ENCODE data around the gene FAM131A.
A peak's percentile ranks its signal among the peaks of the same experiment; 100 is the strongest.

Gene FAM131A

DNA sequence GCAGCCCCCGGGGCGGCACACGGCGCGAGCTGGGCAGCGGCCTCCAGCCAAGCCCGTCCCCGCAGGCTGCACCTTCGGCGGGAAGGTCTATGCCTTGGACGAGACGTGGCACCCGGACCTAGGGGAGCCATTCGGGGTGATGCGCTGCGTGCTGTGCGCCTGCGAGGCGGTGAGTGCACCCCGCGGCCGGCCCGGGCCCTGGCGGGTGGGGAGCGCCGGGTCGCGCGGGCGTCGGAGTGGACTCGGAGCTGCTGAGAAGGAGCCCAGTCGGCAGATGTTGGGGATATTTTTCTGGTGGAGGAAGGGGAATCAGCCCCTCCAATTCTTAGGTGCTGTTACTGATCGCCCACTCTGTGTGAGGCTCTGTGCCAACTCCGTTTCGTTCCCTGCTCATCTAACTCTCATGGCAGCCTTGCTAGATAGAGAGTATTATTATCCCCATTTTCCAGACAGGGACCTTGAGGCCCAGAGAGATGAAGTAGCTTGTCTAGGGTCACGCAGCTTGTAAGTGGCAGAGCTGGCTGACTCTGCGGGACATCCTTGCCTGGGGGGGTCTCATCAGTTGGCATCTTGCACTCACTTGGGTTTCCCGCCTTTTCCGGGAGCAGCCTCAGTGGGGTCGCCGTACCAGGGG, 43.3 kb downstream of the FAM131A start:
- Mint-ChIP-seq H3K4me3 (peak overlapping the region; percentile 67), H3K27ac (no peak overlapping the region), H3K27me3 (peaks cover 54% of the 10 kb centered on the region)

DNA sequence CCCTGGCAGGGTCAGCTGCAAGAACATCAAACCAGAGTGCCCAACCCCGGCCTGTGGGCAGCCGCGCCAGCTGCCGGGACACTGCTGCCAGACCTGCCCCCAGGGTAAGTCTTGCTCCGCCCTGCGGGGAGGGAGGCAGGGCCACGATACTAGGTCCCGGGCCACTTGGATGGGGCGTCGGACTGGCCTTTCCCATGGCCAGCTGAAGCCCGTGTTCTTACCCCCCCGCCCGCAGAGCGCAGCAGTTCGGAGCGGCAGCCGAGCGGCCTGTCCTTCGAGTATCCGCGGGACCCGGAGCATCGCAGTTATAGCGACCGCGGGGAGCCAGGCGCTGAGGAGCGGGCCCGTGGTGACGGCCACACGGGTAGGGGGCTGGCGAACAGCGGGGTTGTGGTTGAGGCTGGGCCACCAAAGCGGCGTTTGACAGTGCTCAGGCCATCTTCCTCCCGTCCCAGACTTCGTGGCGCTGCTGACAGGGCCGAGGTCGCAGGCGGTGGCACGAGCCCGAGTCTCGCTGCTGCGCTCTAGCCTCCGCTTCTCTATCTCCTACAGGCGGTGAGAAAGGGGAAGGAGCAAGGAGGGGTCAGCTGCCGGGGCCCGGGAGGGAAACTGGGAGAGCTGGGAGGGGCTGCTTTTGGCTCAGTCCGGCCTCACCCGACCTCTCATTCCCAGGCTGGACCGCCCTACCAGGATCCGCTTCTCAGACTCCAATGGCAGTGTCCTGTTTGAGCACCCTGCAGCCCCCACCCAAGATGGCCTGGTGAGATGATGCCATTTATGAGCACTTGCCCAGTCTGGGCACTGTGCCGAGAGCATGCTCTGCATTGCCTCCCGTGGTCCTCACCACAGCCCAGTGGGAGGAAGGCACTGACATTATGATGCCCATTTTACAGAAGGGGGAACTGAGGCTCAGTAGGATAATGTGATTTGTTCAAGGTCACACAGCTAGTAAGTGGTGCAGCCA, 44.1 kb downstream of the FAM131A start:
- no peak overlapping the region for H3K4me3 Mint-ChIP-seq
- peaks cover 58% of the 10 kb centered on the region for H3K27me3 Mint-ChIP-seq
- H3K36me3 Mint-ChIP-seq (ENCODE audit: low read depth): no peaks in the 10 kb centered on the region
- H3K27ac Mint-ChIP-seq: no peak overlapping the region
- H3K9me3 Mint-ChIP-seq: no peaks in the 10 kb centered on the region
- H3K4me1 Mint-ChIP-seq (ENCODE audit: low read depth): peaks cover 8% of the 10 kb centered on the region

More for the DNA sequence above, 43.3 kb downstream of the FAM131A start:
- H3K4me1 Mint-ChIP-seq (ENCODE audit: low read depth): peaks cover 8% of the 10 kb centered on the region
- H3K36me3 Mint-ChIP-seq (ENCODE audit: low read depth): no peaks in the 10 kb centered on the region
- H3K9me3 Mint-ChIP-seq: no peaks in the 10 kb centered on the region

DNA sequence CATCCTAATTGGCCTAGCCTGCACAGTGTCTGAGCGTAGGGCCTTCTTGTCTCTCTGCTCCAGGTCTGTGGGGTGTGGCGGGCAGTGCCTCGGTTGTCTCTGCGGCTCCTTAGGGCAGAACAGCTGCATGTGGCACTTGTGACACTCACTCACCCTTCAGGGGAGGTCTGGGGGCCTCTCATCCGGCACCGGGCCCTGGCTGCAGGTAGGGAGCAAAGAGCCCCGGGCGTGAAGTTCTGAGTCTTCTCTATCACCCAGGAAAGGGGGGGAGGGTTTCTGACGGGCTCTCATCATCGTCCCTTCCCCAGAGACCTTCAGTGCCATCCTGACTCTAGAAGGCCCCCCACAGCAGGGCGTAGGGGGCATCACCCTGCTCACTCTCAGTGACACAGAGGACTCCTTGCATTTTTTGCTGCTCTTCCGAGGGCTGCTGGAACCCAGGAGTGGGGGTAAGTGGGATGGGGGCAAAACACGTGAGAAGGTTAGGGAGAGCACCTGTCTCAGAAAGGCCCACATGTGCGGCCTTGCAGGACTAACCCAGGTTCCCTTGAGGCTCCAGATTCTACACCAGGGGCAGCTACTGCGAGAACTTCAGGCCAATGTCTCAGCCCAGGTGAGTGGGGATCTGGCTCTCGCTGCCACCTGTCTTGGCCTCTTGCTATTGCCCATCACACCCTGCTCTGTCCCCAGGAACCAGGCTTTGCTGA, 45.1 kb downstream of the FAM131A start:
- Mint-ChIP-seq H3K4me1 (ENCODE audit: low read depth) (peaks cover 8% of the 10 kb centered on the region), H3K36me3 (ENCODE audit: low read depth) (no peaks in the 10 kb centered on the region), H3K27ac (no peak overlapping the region), H3K9me3 (no peaks in the 10 kb centered on the region), H3K27me3 (peaks cover 56% of the 10 kb centered on the region), H3K4me3 (no peak overlapping the region)

DNA sequence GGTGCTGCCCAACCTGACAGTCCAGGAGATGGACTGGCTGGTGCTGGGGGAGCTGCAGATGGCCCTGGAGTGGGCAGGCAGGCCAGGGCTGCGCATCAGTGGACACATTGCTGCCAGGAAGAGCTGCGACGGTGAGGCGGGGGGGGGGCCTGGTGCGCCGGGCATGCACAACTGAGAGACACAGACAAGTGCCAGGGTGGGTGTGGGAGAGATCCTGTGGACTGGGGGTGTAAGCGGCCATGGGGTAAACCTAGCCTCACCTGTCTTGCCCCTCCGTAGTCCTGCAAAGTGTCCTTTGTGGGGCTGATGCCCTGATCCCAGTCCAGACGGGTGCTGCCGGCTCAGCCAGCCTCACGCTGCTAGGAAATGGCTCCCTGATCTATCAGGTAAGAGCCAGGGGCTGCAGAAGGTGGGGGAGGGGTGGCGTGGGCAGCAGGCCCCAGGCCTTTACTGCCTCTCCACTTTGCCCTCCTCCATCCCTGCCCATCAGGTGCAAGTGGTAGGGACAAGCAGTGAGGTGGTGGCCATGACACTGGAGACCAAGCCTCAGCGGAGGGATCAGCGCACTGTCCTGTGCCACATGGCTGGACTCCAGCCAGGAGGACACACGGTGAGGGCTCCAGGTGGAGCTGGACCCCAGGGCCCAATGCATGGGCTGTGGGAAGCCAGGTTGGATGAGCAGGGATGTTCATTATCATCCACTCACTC, 45.8 kb downstream of the FAM131A start:
- Mint-ChIP-seq H3K27ac (no peak overlapping the region), H3K9me3 (no peaks in the 10 kb centered on the region), H3K4me3 (no peak overlapping the region), H3K27me3 (peaks cover 52% of the 10 kb centered on the region), H3K4me1 (ENCODE audit: low read depth) (peaks cover 8% of the 10 kb centered on the region), H3K36me3 (ENCODE audit: low read depth) (no peaks in the 10 kb centered on the region)

DNA sequence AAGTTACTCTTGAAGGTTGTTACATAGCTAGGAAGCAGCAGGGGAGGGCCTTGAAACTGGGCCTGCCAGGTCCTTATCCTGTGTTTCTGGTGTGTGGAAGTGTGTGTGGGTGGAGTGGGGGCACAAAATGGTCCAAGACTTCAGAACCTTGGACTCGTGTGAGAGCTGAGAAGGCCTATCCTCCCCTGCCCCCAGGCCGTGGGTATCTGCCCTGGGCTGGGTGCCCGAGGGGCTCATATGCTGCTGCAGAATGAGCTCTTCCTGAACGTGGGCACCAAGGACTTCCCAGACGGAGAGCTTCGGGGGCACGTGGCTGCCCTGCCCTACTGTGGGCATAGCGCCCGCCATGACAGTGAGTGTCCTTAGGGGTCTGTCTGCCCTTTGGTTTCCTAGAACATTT, 46.9 kb downstream of the FAM131A start:
- H3K27me3 Mint-ChIP-seq: peaks cover 42% of the 10 kb centered on the region
- no peaks in the 10 kb centered on the region for H3K36me3 Mint-ChIP-seq (ENCODE audit: low read depth)
- H3K4me1 Mint-ChIP-seq (ENCODE audit: low read depth): peaks cover 5% of the 10 kb centered on the region
- no peaks in the 10 kb centered on the region for H3K9me3 Mint-ChIP-seq
- no peak overlapping the region for H3K27ac Mint-ChIP-seq
- H3K4me3 Mint-ChIP-seq: no peak overlapping the region

DNA sequence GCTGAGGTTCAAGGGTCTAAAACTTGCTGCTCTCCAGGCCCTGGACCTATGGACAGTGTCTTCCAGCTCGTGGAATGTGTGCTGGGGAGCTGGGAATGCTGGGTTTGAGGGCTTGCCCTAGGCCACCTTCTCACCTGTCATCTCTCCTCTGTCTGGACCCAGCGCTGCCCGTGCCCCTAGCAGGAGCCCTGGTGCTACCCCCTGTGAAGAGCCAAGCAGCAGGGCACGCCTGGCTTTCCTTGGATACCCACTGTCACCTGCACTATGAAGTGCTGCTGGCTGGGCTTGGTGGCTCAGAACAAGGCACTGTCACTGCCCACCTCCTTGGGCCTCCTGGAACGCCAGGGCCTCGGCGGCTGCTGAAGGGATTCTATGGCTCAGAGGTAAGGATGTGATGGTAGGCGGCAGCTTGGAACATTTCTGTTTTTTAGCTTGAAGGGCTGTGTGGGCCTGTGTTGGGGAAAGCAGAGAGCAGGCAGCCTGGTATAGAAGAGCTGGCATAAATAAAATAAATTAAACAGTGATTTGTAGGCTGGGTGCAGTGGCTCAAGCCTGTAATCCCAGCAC, 47.5 kb downstream of the FAM131A start:
- Mint-ChIP-seq H3K9me3 (no peaks in the 10 kb centered on the region), H3K27ac (no peak overlapping the region), H3K27me3 (peaks cover 44% of the 10 kb centered on the region), H3K36me3 (ENCODE audit: low read depth) (no peaks in the 10 kb centered on the region), H3K4me1 (ENCODE audit: low read depth) (peaks cover 4% of the 10 kb centered on the region), H3K4me3 (no peak overlapping the region)

DNA sequence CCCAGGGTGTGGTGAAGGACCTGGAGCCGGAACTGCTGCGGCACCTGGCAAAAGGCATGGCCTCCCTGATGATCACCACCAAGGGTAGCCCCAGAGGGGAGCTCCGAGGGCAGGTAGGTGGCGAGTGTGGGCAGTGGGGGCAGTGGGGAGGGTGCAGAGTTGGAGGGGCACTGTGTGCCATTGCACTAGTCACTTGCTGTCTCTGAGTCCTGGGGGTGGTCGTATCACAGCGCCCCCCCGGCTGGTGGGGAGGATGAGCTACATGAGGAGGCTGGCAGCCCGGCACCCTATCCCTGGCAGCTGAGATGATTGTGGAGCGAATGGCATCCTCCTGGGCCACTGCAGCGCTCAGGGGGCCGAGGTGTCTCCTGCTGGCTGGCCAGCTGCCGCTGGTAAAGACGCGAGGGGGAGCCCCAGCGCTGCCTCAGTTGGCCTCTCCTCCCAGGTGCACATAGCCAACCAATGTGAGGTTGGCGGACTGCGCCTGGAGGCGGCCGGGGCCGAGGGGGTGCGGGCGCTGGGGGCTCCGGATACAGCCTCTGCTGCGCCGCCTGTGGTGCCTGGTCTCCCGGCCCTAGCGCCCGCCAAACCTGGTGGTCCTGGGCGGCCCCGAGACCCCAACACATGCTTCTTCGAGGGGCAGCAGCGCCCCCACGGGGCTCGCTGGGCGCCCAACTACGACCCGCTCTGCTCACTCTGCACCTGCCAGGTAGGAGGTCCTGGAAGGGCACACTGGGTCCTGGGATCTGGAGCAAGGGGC, 48.8 kb downstream of the FAM131A start:
- H3K4me3 Mint-ChIP-seq: no peak overlapping the region
- no peaks in the 10 kb centered on the region for H3K36me3 Mint-ChIP-seq (ENCODE audit: low read depth)
- peaks cover 47% of the 10 kb centered on the region for H3K27me3 Mint-ChIP-seq
- H3K27ac Mint-ChIP-seq: no peak overlapping the region
- H3K9me3 Mint-ChIP-seq: no peaks in the 10 kb centered on the region
- H3K4me1 Mint-ChIP-seq (ENCODE audit: low read depth): no peaks in the 10 kb centered on the region

DNA sequence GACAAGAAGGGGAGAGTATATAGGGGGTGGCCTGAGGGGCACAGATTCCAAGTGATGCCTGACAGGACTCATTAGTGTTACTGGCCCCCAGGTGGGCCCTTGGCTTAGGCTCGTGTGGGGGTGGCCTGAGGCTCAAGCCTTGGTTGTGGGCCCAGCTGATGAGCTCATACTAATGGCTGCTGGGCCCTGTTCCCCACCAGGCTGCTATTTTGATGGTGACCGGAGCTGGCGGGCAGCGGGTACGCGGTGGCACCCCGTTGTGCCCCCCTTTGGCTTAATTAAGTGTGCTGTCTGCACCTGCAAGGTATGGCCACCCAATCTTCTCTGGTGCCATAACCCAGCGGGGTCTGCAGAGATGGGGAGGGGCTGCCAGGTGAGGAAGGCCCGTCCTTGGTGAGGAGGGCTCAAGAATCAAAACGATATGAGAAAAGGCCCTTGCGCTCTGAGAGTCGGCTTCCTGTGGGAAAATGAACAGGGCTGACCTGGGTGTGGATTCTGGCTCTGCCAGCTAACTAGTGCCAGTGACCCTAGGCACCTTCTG, 49.8 kb downstream of the FAM131A start:
- H3K27ac Mint-ChIP-seq: no peak overlapping the region
- no peaks in the 10 kb centered on the region for H3K9me3 Mint-ChIP-seq
- no peaks in the 10 kb centered on the region for H3K36me3 Mint-ChIP-seq (ENCODE audit: low read depth)
- peaks cover 41% of the 10 kb centered on the region for H3K27me3 Mint-ChIP-seq
- H3K4me1 Mint-ChIP-seq (ENCODE audit: low read depth): no peaks in the 10 kb centered on the region
- no peak overlapping the region for H3K4me3 Mint-ChIP-seq

DNA sequence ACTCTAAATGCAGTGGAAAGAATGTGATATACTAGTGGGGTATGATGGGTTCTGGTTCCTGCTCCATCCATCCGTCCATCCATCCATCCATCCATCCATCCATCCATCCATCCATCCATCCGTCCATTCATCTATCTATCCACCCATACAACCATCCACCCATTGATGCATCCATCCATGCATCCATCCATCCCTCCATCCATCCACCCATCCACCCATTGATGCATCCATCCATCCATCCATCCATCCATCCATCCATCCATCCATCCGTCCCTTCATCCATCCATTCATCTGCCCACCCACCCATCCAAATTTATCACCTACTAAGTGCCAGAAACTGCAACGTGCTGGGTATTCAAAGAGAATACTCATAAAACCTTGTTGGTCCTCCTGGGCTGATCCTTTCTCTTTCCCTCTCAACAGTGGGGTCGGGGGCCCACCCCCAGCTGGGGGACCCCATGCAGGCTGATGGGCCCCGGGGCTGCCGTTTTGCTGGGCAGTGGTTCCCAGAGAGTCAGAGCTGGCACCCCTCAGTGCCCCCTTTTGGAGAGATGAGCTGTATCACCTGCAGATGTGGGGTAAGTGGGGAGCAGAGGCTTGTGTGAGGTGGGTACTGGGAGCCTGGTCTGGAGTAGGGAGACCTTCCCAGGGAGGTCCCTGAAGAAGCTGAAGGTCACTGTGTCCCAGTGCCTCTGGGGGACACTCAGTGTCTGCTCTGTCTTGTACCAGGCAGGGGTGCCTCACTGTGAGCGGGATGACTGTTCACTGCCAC, 51.0 kb downstream of the FAM131A start:
- Mint-ChIP-seq H3K9me3 (no peaks in the 10 kb centered on the region), H3K4me3 (no peak overlapping the region), H3K36me3 (ENCODE audit: low read depth) (no peaks in the 10 kb centered on the region), H3K4me1 (ENCODE audit: low read depth) (no peaks in the 10 kb centered on the region), H3K27me3 (peaks cover 32% of the 10 kb centered on the region), H3K27ac (peak overlapping the region; percentile 40)

DNA sequence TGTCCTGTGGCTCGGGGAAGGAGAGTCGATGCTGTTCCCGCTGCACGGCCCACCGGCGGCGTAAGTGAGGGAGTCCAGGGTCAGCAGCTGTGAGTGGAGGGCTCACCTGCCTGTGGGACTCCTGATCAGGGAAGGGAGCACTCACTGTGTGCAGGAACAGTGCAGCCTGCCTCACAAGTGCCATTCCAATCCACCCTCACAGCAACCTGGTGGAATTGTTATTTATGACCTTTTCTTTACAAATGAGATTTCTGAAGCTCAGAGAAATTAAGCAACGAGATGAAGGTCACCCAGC, 51.5 kb downstream of the FAM131A start:
- Mint-ChIP-seq H3K4me3 (no peak overlapping the region), H3K27me3 (peaks cover 29% of the 10 kb centered on the region), H3K4me1 (ENCODE audit: low read depth) (no peaks in the 10 kb centered on the region), H3K36me3 (ENCODE audit: low read depth) (no peaks in the 10 kb centered on the region), H3K27ac (no peak overlapping the region), H3K9me3 (no peaks in the 10 kb centered on the region)

DNA sequence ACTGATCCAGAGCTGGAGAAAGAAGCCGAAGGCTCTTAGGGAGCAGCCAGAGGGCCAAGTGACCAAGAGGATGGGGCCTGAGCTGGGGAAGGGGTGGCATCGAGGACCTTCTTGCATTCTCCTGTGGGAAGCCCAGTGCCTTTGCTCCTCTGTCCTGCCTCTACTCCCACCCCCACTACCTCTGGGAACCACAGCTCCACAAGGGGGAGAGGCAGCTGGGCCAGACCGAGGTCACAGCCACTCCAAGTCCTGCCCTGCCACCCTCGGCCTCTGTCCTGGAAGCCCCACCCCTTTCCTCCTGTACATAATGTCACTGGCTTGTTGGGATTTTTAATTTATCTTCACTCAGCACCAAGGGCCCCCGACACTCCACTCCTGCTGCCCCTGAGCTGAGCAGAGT, 52.0 kb downstream of the FAM131A start:
- Mint-ChIP-seq H3K9me3 (no peaks in the 10 kb centered on the region), H3K4me3 (no peak overlapping the region), H3K4me1 (ENCODE audit: low read depth) (no peaks in the 10 kb centered on the region), H3K27ac (no peak overlapping the region), H3K27me3 (peaks cover 25% of the 10 kb centered on the region), H3K36me3 (ENCODE audit: low read depth) (no peaks in the 10 kb centered on the region)

DNA sequence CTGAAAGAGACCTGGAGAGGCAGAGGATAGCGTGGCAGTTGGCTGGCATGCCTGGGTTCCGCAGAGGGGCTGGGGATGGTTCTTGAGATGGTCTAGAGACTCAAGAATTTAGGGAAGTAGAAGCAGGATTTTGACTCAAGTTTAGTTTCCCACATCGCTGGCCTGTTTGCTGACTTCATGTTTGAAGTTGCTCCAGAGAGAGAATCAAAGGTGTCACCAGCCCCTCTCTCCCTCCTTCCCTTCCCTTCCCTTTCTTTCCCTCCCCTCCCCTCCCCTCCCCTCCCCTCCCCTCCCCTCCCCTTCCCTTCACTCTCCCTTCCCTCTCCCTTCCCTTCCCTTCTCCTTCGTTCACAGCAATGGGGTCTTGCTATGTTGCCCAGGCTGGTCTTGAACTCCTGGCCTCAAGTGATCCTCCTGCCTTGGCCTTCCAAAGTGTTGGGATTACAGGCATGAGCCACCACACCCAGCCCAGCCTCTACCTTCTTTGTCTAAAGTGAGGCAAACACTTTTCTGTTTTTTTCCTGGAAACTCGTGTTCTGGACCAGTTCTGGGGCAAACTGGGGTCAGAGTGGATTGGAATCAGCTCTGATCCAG, 52.6 kb downstream of the FAM131A start:
- peaks cover 25% of the 10 kb centered on the region for H3K27me3 Mint-ChIP-seq

DNA sequence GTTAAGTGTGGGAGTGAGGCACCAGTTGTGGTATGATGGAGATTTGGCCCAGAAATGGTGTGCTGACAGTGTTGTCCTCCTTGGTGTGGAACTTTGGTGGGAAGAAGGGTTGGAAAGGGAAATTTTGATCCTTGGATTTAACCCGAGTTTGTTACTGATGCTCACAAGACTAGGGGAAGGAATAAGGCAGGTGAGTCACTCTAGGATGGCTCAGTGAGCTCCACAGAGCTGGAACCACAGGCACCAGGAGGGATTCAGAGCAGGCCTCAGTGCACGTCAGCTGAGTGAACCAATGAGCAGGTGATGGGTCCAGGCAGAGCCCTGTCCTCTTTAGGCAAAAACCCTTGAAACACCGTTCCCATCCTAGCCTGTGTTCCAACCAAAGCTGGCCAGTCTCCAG, 53.9 kb downstream of the FAM131A start:
- no peaks in the 10 kb centered on the region for H3K4me1 Mint-ChIP-seq (ENCODE audit: low read depth)
- peaks cover 21% of the 10 kb centered on the region for H3K27me3 Mint-ChIP-seq

More for the DNA sequence above, 52.6 kb downstream of the FAM131A start:
- H3K27ac Mint-ChIP-seq: no peak overlapping the region
- no peak overlapping the region for H3K4me3 Mint-ChIP-seq
- H3K9me3 Mint-ChIP-seq: no peaks in the 10 kb centered on the region
- no peaks in the 10 kb centered on the region for H3K4me1 Mint-ChIP-seq (ENCODE audit: low read depth)
- H3K36me3 Mint-ChIP-seq (ENCODE audit: low read depth): no peaks in the 10 kb centered on the region

More for the DNA sequence above, 53.9 kb downstream of the FAM131A start:
- no peaks in the 10 kb centered on the region for H3K36me3 Mint-ChIP-seq (ENCODE audit: low read depth)
- H3K4me3 Mint-ChIP-seq: no peak overlapping the region
- no peaks in the 10 kb centered on the region for H3K9me3 Mint-ChIP-seq
- H3K27ac Mint-ChIP-seq: no peak overlapping the region
